ENCODE measurements around the gene H6PD.

DNA sequence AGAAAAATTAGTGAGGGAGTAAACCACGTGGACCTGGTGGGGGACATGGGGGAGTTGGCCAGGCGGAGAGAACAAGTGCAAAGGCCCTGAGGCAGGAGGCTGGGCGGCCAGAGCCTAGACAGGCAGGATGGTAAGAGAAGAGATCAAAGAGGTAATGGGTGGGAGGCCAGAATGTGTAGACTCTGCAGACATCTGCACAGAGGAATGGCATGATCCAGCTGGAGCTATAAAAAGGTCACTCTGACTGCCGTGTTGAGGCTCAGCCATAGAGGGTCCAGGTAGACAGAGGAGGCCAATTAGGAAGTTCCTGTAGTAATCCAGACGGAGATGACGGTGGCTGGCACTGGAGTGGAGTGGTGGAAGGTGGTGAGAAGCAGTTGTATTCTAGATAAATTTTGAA lies 3.6 kb downstream of the H6PD start:
- no peak for TF ChIP-seq YY1 (IDR thresholded peaks at IDR 0.05; ENCODE audit: insufficient read depth, insufficient read length)
- no peak for TF ChIP-seq ZNF274 (IDR thresholded peaks at IDR 0.05; ENCODE audit: low read depth, low read length)
- no peak for TF ChIP-seq SUZ12 (IDR thresholded peaks at IDR 0.05; ENCODE audit: extremely low read depth, insufficient read depth, insufficient read length)
